Activated T-cell treated with anti-CD3 and anti-CD28 coated beads, Interleukin-2, amount 50 U/mL, for 1 hour (primary cell): Measurements from ENCODE around the gene TRABD2A.
"Not testable (repeated sequence)": the region's sequence is repeated elsewhere in the genome, so short reads cannot be mapped to it uniquely, and the experiment has no call there.

Experiments used
- DNase-seq: peaks from one replicate; pipeline ENCODE4 v3.0.0-alpha.2; 2020

The TRABD2A gene

DNA sequence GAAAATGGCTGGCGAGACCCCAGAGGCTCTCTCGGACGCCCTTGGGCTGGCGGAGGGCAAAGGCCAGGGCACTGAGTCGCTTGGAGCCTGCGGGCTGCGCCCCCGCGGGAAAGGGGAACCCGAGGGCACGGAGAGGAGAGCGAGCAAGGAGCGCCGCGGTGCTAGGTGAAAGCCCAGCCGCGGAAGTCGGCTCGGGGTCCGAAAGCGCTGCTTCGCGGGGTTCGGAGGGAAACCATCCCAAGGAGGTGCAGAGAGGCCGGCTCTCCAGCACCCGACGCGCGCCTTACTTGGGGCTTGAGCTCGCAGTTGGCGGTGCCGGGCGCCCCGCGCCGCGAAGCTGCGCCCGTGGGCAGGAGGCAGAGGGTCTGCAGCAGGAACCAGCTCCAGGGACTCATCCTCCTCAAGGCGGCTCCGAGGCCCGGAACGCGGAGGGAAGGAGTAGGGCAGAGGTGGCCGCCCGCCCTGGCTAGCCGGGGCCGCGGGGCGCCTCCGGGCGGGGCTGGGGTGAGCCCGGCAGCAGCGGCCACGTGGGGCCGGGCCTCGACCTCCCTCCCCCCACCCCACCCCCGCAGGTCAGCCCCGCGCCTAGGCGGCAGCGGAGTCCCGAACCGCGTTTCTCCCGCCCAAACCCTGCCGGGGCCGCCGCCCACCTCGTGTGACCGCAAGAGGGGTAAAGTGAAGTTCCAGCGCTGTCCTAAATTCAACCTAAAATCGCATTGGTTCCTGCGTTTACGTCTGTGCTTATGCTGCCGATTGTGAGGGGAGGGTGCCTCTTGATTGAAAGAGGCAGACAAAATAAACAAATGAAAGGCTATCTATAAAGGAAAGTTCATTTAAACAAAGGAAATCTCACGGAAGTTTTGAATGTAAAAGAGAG, at the start of gene TRABD2A:
Gene TRABD2A, minus strand, starts transcription at position 440 of the 877 bp plus-strand sequence. Its CDS starts 45 bp downstream, at position 395.
- DNase-seq: peak; percentile 64

GRCh38 chr2:84927275-84927627, 46.4 kb upstream of the TRABD2A start:
- DNase-seq: no peak

DNA sequence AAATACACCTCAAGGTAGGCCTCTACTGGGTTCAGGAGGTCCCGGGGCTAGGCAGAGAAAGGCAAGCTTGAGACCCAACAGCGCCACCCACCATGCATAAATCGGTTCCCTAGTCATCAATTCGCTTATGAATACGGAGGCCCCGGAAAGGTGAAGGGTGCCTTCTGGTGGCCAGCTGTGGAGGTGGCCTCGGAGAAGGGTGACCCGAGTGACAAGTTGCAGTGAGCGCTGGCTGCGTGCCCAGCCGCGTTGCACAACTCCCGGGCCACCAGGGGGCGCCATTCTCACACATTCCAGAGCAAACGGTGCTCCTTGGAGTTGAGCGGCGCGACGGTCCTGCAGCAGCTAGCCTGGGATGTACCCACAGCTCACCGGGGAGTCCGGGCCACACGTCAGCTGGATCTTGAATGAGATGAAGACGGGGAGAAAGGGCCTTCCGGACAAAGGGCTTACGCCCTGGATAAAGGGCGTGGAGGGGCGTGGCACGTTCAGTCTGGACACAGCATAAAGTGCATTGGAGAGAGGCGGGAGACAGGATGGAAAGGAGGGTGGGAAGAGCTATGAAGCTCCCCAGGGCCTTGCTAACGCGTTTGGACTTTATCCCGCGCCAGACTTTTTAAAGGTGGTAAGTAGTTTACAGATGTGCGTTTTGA, 45.0 kb upstream of the TRABD2A start:
- peak; percentile 99 for DNase-seq

DNA sequence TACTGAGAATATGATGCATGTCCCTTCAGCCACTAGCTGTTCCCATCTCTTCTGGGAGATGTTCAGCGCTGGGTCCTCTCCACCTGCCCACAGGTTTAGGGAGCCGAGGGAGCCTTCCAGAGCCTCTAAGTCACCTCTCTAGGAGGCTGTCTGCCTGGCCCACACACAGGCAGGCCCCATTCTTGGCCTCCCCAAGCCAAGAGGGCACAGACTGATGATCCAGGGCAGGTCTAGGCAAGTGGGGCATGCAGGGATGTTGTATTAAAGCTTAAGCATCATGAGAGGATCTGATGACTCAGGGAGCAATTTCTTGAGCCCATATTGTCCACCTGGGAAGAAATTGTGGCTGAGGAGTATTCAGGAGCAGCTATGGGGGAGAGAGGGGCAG, 44.4 kb upstream of the TRABD2A start:
- no peak for DNase-seq

GRCh38 chr2:84924173-84925106, 43.6 kb upstream of the TRABD2A start:
- peak; percentile 36 for DNase-seq

GRCh38 chr2:84923009-84923408, 42.1 kb upstream of the TRABD2A start:
- DNase-seq: no peak

GRCh38 chr2:84919885-84920580, 39.1 kb upstream of the TRABD2A start:
- DNase-seq: no peak

GRCh38 chr2:84918430-84918829, 37.5 kb upstream of the TRABD2A start:
- no peak for DNase-seq

DNA sequence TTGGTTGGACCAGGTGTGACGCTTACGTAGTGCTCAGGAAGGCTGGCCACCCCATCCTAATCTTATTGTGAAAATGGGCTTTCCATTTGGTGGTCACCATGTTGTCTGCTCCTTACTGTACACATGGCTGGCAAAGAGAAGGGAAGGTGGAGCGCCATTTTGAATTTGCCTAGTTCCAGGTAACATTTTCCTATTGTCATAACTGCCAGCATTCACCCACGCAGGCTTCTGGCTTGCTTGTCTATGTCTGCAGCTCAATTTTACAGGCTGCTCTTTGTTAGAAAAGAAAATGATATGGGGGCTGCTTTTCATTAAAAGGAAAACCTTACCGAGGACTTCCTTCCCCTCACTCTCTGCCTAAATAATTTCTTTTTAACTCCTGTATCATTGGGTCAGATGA, 36.9 kb upstream of the TRABD2A start:
- not testable (repeated sequence) for DNase-seq

GRCh38 chr2:84915675-84916074, 34.8 kb upstream of the TRABD2A start:
- DNase-seq: not testable (repeated sequence)

GRCh38 chr2:84914334-84914733, 33.5 kb upstream of the TRABD2A start:
- no peak for DNase-seq

GRCh38 chr2:84912984-84913383, 32.1 kb upstream of the TRABD2A start:
- DNase-seq: no peak

DNA sequence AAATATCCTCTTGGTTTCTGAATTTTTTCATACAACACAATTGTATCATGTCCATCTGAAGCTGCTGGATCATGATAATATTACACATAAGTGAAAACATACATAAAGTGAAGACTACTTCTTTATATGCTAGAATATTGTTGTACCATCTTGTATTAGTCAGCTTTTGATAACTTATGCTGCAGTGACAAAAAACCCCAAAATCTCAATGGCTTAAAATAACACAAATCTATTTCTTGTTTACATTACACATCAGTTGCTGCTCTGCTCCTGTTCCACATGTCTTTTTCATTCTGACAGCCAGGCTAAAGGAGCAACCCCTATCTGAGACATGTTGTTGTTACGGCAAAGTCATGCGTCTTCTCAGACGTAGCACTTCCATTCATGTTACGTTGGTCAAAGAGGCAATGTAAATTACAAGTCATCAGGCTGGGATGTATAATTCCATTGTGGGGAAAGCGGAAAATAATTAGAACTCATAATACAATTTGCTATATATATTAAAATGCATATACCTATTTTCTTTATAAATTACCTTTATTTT, 30.3 kb upstream of the TRABD2A start:
- no peak for DNase-seq

DNA sequence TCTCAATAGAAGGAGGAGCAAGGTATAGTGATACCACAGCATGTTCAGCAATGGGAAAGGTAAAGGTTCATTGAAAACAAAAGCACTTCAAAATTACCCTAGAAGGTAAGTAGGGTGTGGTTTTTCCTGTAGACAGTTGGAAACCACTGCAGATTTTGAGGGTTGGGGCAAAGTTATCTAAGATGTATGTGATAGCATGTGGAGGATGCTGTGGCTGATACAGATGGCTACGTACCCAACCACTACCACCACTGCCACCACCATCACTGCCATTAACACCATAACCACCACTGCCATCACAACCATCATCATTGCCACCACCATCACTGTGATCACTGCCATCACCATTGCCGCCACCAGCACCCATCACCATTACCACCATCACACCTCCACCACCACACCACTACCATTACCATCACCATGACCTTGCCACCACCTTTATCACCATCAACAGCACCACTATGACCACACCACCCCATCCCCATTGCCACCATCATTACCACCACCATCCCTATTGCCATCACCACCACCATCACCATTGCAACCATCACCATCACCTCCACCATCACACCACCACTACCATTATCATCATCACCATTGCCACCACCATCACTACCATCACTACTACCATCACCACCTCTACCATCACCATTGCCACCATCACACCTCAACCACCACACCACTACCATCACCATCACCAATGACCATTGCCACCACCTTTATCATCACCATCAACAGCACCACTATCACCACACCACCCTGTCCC, 28.2 kb upstream of the TRABD2A start:
- no peak for DNase-seq

- peak; percentile 54 for DNase-seq
These were observed 26.2 kb upstream of the TRABD2A start for GRCh38 chr2:84906900-84907714.

DNA sequence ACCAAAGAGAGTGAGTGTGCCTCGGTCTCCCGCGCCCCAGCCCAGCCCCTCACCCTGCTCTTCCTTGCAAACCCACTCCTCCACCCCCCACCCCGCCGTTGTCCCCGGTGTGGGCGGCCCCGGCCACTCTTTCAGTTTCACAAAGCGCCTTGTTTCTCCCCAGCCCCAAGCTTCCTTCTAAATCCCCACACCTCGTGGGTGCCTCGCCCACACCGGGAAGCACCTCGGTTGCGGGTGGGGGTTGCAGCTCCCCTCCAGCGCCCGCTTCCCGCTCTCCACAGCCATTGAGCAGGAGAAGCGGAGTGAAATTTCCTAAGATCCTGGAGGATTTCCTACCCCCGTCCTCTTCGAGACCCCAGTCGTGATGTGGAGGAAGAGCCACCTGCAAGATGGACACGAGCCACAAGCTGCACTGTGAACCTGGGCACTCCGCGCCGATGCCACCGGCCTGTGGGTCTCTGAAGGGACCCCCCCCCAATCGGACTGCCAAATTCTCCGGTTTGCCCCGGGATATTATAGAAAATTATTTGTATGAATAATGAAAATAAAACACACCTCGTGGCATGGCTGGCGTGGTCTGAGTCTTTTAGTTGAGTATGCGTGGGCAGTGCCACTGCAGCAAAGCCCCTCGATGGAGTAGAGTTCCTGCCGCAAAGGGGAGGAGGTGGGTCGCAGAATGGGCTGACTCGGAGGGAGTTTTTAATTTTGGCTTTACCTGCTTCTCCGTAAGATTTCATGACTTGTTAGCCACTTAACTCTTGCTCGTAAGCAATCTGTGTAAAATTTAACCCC, 25.4 kb upstream of the TRABD2A start:
- DNase-seq: peak; percentile 52

DNA sequence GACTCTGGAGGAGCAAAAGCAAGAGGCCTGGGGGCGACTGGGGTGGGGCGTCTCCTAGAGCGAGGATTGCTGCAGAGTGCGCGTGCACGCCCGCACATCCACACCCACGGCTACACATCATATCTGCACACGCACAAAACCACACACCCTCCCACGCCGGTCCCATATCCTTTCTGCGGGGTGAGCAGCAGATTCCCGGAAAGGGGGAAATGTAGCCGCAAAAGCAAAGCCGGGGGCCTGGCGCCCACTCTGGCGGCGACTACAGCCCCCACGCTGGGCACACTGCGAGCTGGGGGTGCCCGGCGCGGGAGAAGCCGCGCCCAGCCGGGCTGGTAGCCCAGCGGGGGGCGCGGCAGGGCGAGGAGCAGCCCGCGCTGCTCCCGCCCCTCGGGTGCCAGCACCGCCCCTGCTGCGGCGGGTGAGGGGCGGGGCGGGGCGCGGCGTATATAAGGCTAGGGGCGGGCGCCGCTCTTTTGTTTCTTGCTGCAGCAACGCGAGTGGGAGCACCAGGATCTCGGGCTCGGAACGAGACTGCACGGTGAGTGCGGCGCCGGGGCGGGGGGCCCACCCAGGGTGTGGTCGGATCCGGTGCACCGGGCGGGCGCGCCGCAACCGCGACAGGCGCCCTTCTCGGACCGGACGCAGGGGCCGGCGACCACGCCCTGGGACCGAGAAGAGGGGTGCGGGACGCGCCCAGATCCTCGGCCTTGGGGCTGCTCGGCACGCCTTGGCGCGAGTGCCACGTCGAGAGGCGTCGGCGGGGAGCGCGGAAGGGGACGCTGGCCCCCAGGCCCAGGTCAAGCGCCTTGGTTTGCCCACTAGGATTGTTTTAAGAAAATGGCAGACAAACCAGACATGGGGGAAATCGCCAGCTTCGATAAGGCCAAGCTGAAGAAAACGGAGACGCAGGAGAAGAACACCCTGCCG, 24.6 kb upstream of the TRABD2A start, which contains the start of gene TMSB10:
Gene TMSB10, plus strand, starts transcription at position 476 of the 927 bp plus-strand sequence.
- peak; percentile 94 for DNase-seq

DNA sequence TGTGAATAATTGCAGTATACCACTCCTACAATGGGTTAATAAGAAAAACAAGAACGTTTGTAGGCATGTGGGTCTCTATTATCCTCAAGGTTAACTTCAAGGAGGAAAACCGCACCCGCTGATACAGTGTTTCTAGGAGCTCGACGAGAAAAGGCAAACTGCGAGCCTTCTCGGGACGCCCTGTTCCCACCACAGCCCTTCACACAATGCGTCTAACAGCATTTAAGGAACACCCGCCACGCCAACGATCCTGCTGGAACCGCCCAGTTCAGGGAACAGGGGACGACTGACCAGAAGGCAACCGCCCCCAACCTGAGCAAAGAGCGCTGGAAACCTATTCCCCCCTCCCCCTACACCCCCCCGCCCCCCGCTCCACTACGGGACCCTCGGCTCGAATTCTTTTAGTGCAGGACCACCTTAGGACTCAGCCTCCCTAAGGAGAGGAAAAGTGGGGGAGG, 23.9 kb upstream of the TRABD2A start:
- DNase-seq: peak; percentile 51
